Fibroblast of skin of abdomen (primary cell): ENCODE results near the gene TMEM50B.
"Not testable (repeated sequence)": the region's sequence is repeated elsewhere in the genome, so short reads cannot be mapped to it uniquely, and the experiment has no call there.

ENCODE experiments used
- DNase-seq: peaks from one replicate; pipeline ENCODE4 v3.0.0-alpha.2; 2013

Gene TMEM50B

GRCh38 chr21:33425825-33426224 lies 53.9 kb downstream of the TMEM50B start:
- DNase-seq: no peak

DNA sequence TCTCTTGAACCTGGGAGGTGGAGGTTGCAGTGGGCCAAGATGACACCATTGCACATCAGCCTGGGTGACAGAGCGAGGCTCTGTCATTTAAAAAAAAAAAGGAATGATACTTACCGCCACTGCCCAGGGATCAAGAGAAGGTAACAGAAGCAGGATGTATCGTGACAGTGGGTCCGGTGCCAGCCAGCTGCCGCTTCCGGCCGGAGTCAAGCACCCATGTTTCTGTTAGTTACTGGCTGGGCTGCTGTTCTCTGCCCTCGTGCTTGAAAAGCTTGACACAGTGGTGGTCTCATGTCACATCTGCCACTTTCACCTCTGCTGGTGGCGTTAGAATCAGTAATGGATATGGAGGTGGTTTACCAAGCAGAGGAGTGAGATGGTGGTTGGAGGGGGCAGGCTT lies 55.6 kb downstream of the TMEM50B start:
- DNase-seq: no peak

DNA sequence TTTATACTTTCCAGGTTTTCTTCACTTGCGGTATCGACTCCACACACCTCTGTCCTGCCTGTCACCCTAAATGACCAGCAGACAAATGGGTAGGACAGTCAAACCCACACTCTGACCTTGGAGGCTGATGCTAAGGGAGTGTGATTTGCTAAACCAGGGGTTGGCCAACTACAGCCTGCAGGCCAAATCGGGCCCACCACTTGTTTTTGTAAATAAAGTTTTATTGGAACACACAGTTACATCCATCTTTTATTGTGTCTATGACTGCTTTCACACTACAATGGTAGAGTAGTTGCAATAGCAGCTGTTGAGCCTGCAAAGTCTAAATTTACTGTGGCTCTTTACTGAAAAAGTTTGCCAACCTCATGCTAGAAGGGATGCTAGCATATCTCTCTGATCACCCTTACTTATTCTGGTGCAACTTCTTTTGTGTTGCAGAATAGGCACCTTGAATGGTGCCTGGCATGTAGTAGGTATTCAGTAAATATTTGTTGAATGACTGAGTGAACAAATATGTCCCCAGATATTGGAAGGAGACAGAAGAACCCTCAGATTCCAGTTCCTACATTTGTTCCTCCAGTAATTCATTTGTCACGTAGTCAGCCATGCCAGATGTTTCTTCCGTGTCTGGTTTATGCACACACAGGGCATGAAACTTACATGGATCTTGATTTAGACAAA lies 57.9 kb downstream of the TMEM50B start:
- no peak for DNase-seq

- DNase-seq: no peak
Measured at GRCh38 chr21:33419538-33420123, 60.1 kb downstream of the TMEM50B start.

- no peak for DNase-seq
Measured at GRCh38 chr21:33418691-33419090, 61.1 kb downstream of the TMEM50B start.

- no peak for DNase-seq
Measured at GRCh38 chr21:33414926-33415325, 64.8 kb downstream of the TMEM50B start.

DNA sequence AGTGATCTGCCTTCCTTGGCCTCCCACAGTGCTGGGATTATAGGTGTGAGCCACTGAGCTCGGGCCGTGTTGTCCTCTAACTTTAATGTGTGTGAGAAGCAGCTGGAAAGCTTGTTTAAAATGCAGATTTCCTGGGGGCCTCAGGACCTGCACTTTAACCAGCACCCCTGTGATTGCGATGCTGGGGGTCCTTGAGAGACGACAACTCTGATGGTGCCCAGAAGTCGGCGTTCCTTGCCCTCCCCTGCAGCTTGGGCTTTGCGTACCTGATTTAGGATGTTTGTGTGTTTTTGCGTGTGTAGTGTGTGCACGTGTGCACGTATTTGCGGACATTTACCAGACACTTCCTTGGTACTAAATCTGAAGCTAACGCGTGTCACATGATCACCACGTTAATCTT lies 65.7 kb downstream of the TMEM50B start:
- no peak for DNase-seq

GRCh38 chr21:33412832-33413519 lies 66.8 kb downstream of the TMEM50B start:
- DNase-seq: no peak

GRCh38 chr21:33412439-33412831 lies 67.3 kb downstream of the TMEM50B start:
- DNase-seq: not testable (repeated sequence)

DNA sequence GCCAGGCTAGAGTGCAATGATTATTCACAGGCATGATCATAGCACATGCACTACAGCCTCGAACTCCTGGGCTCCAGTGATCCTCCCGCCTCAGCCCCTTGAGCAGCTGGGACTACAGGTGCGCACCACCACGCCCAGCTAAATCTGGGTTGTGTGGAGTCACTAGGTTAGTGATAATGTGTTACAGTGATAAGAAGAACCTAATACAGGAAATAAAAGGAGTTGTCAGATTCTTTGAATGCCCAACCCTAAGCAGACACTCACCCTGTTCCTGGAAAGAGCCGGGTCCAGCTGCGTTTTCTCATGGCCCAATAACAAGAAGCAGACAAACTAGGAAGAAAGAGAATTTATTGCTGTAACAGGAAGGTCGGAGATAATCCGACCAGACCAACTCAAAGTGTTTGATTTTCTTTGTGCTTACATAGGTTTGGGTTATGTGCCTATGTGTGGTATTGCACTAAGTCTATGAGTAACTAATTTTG lies 67.8 kb downstream of the TMEM50B start:
- no peak for DNase-seq

- no peak for DNase-seq
Measured at GRCh38 chr21:33406493-33406892, 73.3 kb downstream of the TMEM50B start.

DNA sequence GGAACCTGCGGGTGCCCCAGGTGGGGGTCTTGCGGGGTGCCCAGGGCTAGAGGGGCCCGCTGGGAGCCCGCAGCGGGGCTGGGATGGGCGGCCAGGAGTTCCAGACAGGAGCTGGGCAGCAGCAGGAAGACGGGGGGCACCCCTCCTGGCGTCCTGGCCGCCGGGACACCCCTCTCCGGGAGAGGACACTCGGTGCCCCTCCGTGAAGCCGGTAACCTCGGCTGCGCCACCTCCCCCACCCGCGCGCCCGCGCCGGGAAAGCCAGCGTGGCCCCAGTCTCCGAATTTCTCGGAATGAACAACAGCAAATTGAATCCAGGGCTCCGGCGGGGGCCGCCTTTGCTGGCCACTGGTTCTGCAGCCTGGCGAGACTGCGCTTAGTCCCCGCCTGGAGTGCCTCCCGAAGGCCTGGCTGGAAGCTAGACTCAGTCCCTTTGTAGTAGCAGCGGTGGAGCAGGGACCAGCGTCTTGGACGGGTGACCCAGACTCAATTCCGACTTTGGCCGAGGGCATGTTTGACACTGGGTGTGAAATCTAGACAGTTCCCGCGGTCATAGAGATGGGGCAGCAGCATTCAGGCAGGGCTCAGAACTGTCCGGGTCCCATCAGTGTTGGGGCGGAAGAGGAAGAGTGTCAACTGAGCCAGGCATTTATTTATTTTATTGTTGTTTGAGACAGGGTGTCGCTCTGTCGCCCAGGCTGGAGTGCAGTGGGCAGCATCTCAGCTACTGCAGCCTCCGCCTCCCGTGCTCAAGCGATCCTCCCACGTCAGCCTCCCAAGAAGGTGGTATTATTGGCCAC lies 75.8 kb downstream of the TMEM50B start:
- peak; percentile 52 for DNase-seq

DNA sequence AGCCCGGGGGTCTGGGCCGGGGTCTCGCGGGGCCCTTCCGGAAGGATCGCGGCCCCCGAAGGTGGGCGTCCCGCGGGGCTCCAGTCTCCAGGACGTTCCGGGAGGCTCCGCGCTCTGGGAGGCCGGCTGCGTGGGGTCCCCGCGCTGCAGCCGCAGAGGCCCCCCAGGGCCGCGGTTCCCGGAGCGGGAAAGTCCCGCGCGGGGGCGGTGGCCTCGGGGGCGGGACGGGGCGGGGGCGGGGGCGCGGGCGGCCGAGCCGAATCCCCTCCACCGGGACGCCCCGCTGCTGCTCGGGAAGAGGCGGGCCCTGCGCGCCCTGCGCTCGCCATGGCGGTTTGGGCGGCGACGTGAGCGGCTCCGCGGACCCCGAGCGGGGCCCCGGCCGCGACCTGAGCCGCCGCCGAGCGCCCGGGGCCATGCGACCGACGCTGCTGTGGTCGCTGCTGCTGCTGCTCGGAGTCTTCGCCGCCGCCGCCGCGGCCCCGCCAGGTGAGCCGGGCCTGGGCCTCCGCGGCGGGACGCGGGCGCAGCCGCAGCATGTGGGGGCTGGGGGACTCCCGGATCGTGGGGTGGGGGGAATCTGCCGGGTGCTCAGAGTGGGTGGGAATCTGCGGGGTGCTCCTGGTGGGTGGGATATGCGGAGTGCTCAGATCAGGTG lies 76.5 kb downstream of the TMEM50B start, which contains the start of gene IFNGR2:
IFNGR2 (plus strand) TSS at position 286 of the 658 bp plus-strand sequence; CDS start at position 417, 131 bp downstream.
- peak; percentile 57 for DNase-seq

DNA sequence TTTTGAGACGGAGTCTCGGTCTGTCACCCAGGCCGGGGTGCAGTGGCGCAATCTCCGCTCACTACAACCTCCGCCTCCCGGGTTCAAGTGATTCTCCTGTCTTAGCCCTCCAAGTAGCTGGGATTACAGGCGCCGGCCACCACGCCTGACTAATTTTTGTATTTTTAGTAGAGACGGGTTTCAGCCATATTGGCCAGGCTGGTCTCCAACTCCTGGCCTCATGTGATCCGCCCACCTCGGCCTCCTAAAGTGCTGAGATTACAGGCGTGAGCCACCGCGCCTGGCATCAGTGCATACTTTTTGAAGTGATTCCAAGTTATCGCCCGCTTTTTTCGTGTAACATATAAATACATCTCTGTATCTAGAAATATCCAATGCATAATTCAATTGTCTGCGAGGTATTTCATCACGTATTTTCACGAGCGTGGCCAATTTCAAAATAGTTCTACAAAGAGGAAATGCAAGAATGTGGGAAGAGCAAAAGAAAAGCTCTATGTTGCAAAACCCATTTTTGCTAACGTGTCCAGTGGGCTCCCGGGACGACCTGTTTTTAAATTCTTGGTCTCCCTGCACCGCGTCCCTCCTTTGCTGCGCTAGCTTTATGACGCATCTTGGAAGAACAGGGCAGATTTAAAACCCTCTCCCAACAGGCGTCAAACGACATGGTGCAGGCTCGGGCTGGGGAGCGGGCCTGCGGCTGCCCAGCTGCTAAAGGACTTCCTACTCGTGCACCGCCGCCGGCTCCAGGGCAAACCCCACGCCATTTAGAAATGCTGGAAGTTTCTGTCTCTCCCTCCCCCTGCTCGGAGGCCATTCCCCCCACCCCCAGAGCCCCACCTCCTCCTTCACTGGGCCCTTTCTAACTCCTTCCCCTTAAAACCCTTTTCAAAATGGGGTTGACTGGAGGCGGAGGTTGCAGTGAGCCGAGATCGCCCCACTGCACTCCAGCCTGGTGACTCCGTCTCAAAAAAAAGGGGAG lies 77.5 kb downstream of the TMEM50B start:
- DNase-seq: peak; percentile 78

- no peak for DNase-seq
Measured at GRCh38 chr21:33401630-33401992, 78.2 kb downstream of the TMEM50B start.
